ENCODE measurements around the gene OXGR1.
"Not testable (repeated sequence)": the region's sequence is repeated elsewhere in the genome, so short reads cannot be mapped to it uniquely, and the experiment has no call there.

OXGR1 gene

DNA sequence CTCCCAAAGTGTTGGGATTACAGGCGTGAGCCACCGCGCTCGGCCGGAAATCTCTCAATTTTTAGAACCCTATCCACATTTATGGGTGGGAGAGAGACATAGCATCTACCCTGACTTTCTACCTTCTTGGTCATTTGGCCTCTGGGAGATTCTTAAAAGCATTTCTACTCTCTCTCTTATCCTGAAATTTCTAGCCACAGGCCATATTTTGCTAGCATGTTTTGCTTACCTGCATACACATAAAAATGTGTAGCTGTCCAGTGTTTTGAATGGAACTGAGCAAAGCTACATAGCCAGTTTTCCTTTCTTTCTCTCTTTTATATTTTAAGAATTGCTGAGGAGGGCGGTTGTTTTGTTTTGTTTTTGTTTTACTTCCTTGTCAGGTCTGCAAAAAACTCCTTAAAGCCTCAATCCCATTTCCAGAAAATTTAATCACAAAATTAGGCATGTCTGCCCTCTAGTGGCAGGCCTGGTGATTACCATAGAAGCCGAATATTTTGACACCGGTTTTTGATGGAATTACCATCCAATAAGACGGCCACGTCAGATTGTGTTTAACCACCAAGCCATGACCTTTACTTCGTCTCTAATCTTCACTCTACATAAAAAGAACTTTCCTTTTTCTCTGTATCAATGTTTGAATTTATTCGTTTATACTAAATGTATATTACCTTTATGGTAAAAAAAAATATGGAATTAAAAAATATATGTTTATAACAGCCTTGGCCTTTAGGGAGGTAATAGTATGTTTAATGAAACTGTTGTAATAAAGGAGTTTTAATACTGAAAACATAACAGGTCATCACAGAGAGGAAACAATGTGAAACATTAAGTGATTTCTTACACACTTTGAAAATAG, 34.4 kb upstream of the OXGR1 start:
- peak in 1 of 2 experiments; percentile 44 for DNase-seq (ENCODE audit: low read depth in 1 of 2, low spot score in 1 of 2)
- no peak for TF ChIP-seq REST (IDR thresholded peaks at IDR 0.05; ENCODE audit: insufficient replicate concordance, low read depth)
- TF ChIP-seq, protein P1, sequence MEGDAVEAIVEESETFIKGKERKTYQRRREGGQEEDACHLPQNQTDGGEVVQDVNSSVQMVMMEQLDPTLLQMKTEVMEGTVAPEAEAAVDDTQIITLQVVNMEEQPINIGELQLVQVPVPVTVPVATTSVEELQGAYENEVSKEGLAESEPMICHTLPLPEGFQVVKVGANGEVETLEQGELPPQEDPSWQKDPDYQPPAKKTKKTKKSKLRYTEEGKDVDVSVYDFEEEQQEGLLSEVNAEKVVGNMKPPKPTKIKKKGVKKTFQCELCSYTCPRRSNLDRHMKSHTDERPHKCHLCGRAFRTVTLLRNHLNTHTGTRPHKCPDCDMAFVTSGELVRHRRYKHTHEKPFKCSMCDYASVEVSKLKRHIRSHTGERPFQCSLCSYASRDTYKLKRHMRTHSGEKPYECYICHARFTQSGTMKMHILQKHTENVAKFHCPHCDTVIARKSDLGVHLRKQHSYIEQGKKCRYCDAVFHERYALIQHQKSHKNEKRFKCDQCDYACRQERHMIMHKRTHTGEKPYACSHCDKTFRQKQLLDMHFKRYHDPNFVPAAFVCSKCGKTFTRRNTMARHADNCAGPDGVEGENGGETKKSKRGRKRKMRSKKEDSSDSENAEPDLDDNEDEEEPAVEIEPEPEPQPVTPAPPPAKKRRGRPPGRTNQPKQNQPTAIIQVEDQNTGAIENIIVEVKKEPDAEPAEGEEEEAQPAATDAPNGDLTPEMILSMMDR (IDR thresholded peaks at IDR 0.05; ENCODE audit: insufficient read depth, low read length), result peak; percentile 66
- H3K27me3 ChIP-seq (ENCODE audit: insufficient read depth, poor library complexity, severe bottlenecking), result peaks cover 3% of the 10 kb centered on the region
- no peak overlapping the region for H3K4me3 ChIP-seq (replicated peaks; ENCODE audit: insufficient read depth, low read length)
- no peak overlapping the region for H3K27ac ChIP-seq (replicated peaks)

DNA sequence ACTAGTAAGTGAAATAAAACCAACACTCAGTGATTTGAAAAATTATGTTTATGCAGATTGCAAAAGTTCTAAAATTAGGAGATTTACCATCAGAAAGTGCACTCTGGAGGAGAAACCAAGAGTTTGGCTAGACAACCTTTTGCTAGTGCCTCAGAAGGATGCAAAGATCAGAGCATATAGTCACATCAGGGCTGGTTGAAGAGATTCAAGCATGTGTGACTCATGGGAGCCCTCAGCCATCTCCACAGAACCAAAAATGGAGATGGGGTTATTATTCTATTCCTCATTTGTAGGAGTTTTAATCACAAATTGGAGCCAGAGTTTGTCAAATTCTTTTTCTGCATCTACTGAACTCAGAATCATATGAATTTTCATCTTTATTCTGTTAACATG, 32.9 kb upstream of the OXGR1 start:
- H3K4me3 ChIP-seq (replicated peaks; ENCODE audit: insufficient read depth, low read length), result no peak overlapping the region
- H3K27ac ChIP-seq (replicated peaks), result no peak overlapping the region
- DNase-seq (ENCODE audit: low read depth in 1 of 2, low spot score in 1 of 2), result no peak
- TF ChIP-seq SPI1 (IDR thresholded peaks at IDR 0.05; ENCODE audit: borderline replicate concordance, low read depth), result no peak
- TF ChIP-seq POLR2AphosphoS5 (IDR thresholded peaks at IDR 0.05; ENCODE audit: low read depth), result no peak
- TF ChIP-seq, protein P1 (IDR thresholded peaks at IDR 0.05; ENCODE audit: insufficient read depth, low read length), result no peak
- no peak for TF ChIP-seq REST (IDR thresholded peaks at IDR 0.05; ENCODE audit: insufficient replicate concordance, low read depth)
- no peak for TF ChIP-seq GABPA (IDR thresholded peaks at IDR 0.05; ENCODE audit: low read depth)
- peaks cover 3% of the 10 kb centered on the region for H3K27me3 ChIP-seq (ENCODE audit: insufficient read depth, poor library complexity, severe bottlenecking)

- TF ChIP-seq, protein P1 (IDR thresholded peaks at IDR 0.05; ENCODE audit: insufficient read depth, low read length), result no peak
- no peak for TF ChIP-seq REST (IDR thresholded peaks at IDR 0.05; ENCODE audit: insufficient replicate concordance, low read depth)
- TF ChIP-seq SPI1 (IDR thresholded peaks at IDR 0.05; ENCODE audit: borderline replicate concordance, low read depth), result no peak
- no peak for TF ChIP-seq GABPA (IDR thresholded peaks at IDR 0.05; ENCODE audit: low read depth)
- TF ChIP-seq POLR2AphosphoS5 (IDR thresholded peaks at IDR 0.05; ENCODE audit: low read depth), result no peak
- Histone ChIP-seq H3K27ac (replicated peaks) (no peak overlapping the region), H3K27me3 (ENCODE audit: insufficient read depth, poor library complexity, severe bottlenecking) (peaks cover 3% of the 10 kb centered on the region), H3K4me3 (replicated peaks; ENCODE audit: insufficient read depth, low read length) (no peak overlapping the region)
- no peak for DNase-seq (ENCODE audit: low read depth in 1 of 2, low spot score in 1 of 2)
These were observed 32.4 kb upstream of the OXGR1 start for GRCh38 chr13:97026531-97027161.

DNA sequence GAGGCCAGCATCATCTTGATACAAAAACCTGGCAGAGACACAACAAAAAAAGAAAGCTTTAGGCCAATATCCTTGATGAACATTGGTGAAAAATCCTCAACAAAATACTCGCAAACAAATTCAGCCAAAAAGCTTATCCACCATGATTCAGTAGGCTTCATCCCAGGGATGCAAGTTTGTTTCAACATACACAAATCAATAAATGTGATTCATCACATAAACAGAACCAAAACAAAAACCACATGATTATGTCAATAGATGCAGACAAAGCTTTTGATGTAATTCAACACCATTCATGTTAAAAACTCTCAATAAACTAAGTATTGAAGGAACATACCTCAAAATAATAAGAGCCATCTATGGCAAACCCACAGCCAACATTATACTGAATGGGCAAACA, 29.5 kb upstream of the OXGR1 start:
- H3K27ac ChIP-seq (replicated peaks); H3K27me3 ChIP-seq (ENCODE audit: insufficient read depth, poor library complexity, severe bottlenecking); DNase-seq (ENCODE audit: low read depth in 1 of 2, low spot score in 1 of 2); H3K4me3 ChIP-seq (replicated peaks; ENCODE audit: insufficient read depth, low read length): not testable (repeated sequence)

All from HL-60 (cell line).